ENCODE data around the gene PIP5K1B.

PIP5K1B gene

GRCh38 chr9:68738358-68738757 lies 33.3 kb downstream of the PIP5K1B start:
- no peak for DNase-seq (ENCODE audit: low spot score)

GRCh38 chr9:68739621-68740174 lies 34.7 kb downstream of the PIP5K1B start:
- no peak for DNase-seq (ENCODE audit: low spot score)

GRCh38 chr9:68740561-68740960 lies 35.5 kb downstream of the PIP5K1B start:
- DNase-seq (ENCODE audit: low spot score) = no peak

GRCh38 chr9:68741234-68741633 lies 36.2 kb downstream of the PIP5K1B start:
- DNase-seq (ENCODE audit: low spot score) = no peak

- no peak for DNase-seq (ENCODE audit: low spot score)
Measured at GRCh38 chr9:68741704-68742332, 36.8 kb downstream of the PIP5K1B start.

- DNase-seq (ENCODE audit: low spot score) = no peak
Measured at GRCh38 chr9:68742333-68742730, 37.3 kb downstream of the PIP5K1B start.

GRCh38 chr9:68744426-68744825 lies 39.4 kb downstream of the PIP5K1B start:
- no peak for DNase-seq (ENCODE audit: low spot score)

GRCh38 chr9:68746525-68746924 lies 41.5 kb downstream of the PIP5K1B start:
- no peak for DNase-seq (ENCODE audit: low spot score)

- DNase-seq (ENCODE audit: low spot score) = no peak
Measured at GRCh38 chr9:68747043-68747533, 42.0 kb downstream of the PIP5K1B start.

- no peak for DNase-seq (ENCODE audit: low spot score)
Measured at GRCh38 chr9:68749135-68749534, 44.1 kb downstream of the PIP5K1B start.

- no peak for DNase-seq (ENCODE audit: low spot score)
Measured at GRCh38 chr9:68749579-68750159, 44.6 kb downstream of the PIP5K1B start.

- no peak for DNase-seq (ENCODE audit: low spot score)
Measured at GRCh38 chr9:68750255-68750654, 45.2 kb downstream of the PIP5K1B start.

GRCh38 chr9:68750786-68751185 lies 45.7 kb downstream of the PIP5K1B start:
- DNase-seq (ENCODE audit: low spot score) = peak; percentile 53

GRCh38 chr9:68751556-68751955 lies 46.5 kb downstream of the PIP5K1B start:
- no peak for DNase-seq (ENCODE audit: low spot score)

- DNase-seq (ENCODE audit: low spot score) = no peak
Measured at GRCh38 chr9:68755051-68755450, 50.0 kb downstream of the PIP5K1B start.

GRCh38 chr9:68755752-68756151 lies 50.7 kb downstream of the PIP5K1B start:
- DNase-seq (ENCODE audit: low spot score) = no peak

- no peak for DNase-seq (ENCODE audit: low spot score)
Measured at GRCh38 chr9:68759981-68760673, 55.1 kb downstream of the PIP5K1B start.

GRCh38 chr9:68760674-68761333 lies 55.8 kb downstream of the PIP5K1B start:
- no peak for DNase-seq (ENCODE audit: low spot score)

- no peak for DNase-seq (ENCODE audit: low spot score)
Measured at GRCh38 chr9:68762570-68762969, 57.5 kb downstream of the PIP5K1B start.

GRCh38 chr9:68763104-68763503 lies 58.1 kb downstream of the PIP5K1B start:
- DNase-seq (ENCODE audit: low spot score) = no peak

GRCh38 chr9:68768619-68769018 lies 63.6 kb downstream of the PIP5K1B start:
- DNase-seq (ENCODE audit: low spot score) = no peak

- DNase-seq (ENCODE audit: low spot score) = no peak
Measured at GRCh38 chr9:68769852-68770251, 64.8 kb downstream of the PIP5K1B start.

GRCh38 chr9:68771376-68771775 lies 66.3 kb downstream of the PIP5K1B start:
- DNase-seq (ENCODE audit: low spot score) = no peak
